OCI-LY1 (cell line): ENCODE data around the gene NEGR1.

Experiments
- H2AFZ ChIP-seq: fragments of 200-600 bp; sonication (generic), shearing (Covaris generic); 2 replicates; pipeline ENCODE4 v1.6.0; 2014; ENCODE audit warnings: antibody characterized with exemption, mild to moderate bottlenecking, low read length
- H3F3A ChIP-seq: fragments of 200-600 bp; sonication (generic), shearing (Covaris generic); 2 replicates; pipeline ENCODE4 v1.6.0; 2014; ENCODE audit warnings: mild to moderate bottlenecking, antibody characterized with exemption, low read length, moderate library complexity; ENCODE audit not compliant: insufficient read depth
- H3K27ac ChIP-seq: fragments of 200-600 bp; sonication (generic); 2 replicates; pipeline ENCODE4 v1.5.1; 2014; ENCODE audit warnings: low read length, mixed run types, mild to moderate bottlenecking, low read depth; ENCODE audit not compliant: poor library complexity, severe bottlenecking
- H3K27me3 ChIP-seq: fragments of 200-600 bp; sonication (generic); 2 replicates; pipeline ENCODE4 v1.6.0; 2014; ENCODE audit warnings: antibody characterized with exemption, mild to moderate bottlenecking, low read length, moderate library complexity; ENCODE audit not compliant: insufficient read depth
- H3K36me3 ChIP-seq: fragments of 200-600 bp; sonication (generic); 2 replicates; pipeline ENCODE4 v1.6.1; 2014; ENCODE audit warnings: mild to moderate bottlenecking, antibody characterized with exemption, low read length, moderate library complexity, mixed read lengths; ENCODE audit not compliant: insufficient read depth
- H3K4me1 ChIP-seq: fragments of 200-600 bp; sonication (generic); 2 replicates; pipeline ENCODE4 v1.5.1; 2014; ENCODE audit warnings: mild to moderate bottlenecking, low read length, moderate library complexity; ENCODE audit not compliant: insufficient read depth, severe bottlenecking
- H3K4me2 ChIP-seq: fragments of 200-600 bp; sonication (generic), shearing (Covaris generic); 2 replicates; pipeline ENCODE4 v1.6.1; 2014; ENCODE audit warnings: low read length
- H3K4me3 ChIP-seq: fragments of 200-600 bp; sonication (generic); 2 replicates; pipeline ENCODE4 v1.5.1; 2014; ENCODE audit warnings: low read length, low read depth, mild to moderate bottlenecking, mixed read lengths; ENCODE audit not compliant: poor library complexity, severe bottlenecking
- H3K79me2 ChIP-seq: fragments of 200-600 bp; shearing (Covaris generic); 2 replicates; pipeline ENCODE4 v1.6.1; 2016; ENCODE audit warnings: mixed run types, low read length, mixed read lengths; ENCODE audit not compliant: insufficient read depth
- H3K9ac ChIP-seq: fragments of 200-600 bp; sonication (generic), shearing (Covaris generic); 2 replicates; pipeline ENCODE4 v1.6.1; 2014; ENCODE audit warnings: mild to moderate bottlenecking, low read length, mixed read lengths
- H3K9me2 ChIP-seq: fragments of 200-600 bp; sonication (generic), shearing (Covaris generic); 2 replicates; pipeline ENCODE4 v1.6.1; 2014; ENCODE audit warnings: low read depth, mild to moderate bottlenecking, low read length, mixed read lengths
- H3K9me3 ChIP-seq: fragments of 200-600 bp; shearing (Covaris generic); 2 replicates; pipeline ENCODE4 v1.6.1; 2014; ENCODE audit warnings: low read length, mixed read lengths
- H4K20me1 ChIP-seq: fragments of 200-600 bp; sonication (generic), shearing (Covaris generic); 2 replicates; pipeline ENCODE4 v1.6.0; 2016; ENCODE audit warnings: mild to moderate bottlenecking, low read length; ENCODE audit not compliant: insufficient read depth
- CTCF ChIP-seq: fragments of 200-600 bp; sonication (generic), shearing (Covaris generic); IDR thresholded peaks from 2 replicates; pipeline ENCODE4 v1.5.1; 2017; ENCODE audit warnings: mild to moderate bottlenecking, antibody characterized with exemption, low read length, moderate library complexity, mixed read lengths
- EZH2 ChIP-seq: fragments of 200-600 bp; sonication (generic), shearing (Covaris generic); IDR thresholded peaks from 2 replicates; pipeline ENCODE4 v1.8.0; 2017; ENCODE audit warnings: borderline replicate concordance, mixed run types, mild to moderate bottlenecking, antibody characterized with exemption, low read length, moderate library complexity, mixed read lengths

NEGR1 gene

GRCh38 chr1:72009173-72010093 lies 272.9 kb downstream of the NEGR1 start:
- H4K20me1 ChIP-seq = no peaks in the 10 kb centered on the region
- no peak overlapping the region for H2AFZ ChIP-seq
- H3K9ac ChIP-seq = no peak overlapping the region
- H3K9me3 ChIP-seq = no peaks in the 10 kb centered on the region
- H3K4me1 ChIP-seq = no peaks in the 10 kb centered on the region
- TF ChIP-seq CTCF (no peak), EZH2 (no peak)
- no peak overlapping the region for H3K4me2 ChIP-seq
- no peaks in the 10 kb centered on the region for H3K36me3 ChIP-seq
- H3K4me3 ChIP-seq = no peak overlapping the region
- no peaks in the 10 kb centered on the region for H3K79me2 ChIP-seq
- H3K9me2 ChIP-seq = no peaks in the 10 kb centered on the region
- no peaks in the 10 kb centered on the region for H3F3A ChIP-seq
- H3K27ac ChIP-seq = no peak overlapping the region
- no peaks in the 10 kb centered on the region for H3K27me3 ChIP-seq

- H3K9ac ChIP-seq = no peak overlapping the region
- no peak overlapping the region for H3K4me2 ChIP-seq
- H3K9me3 ChIP-seq = no peaks in the 10 kb centered on the region
- no peaks in the 10 kb centered on the region for H3K9me2 ChIP-seq
- no peak overlapping the region for H3K4me3 ChIP-seq
- TF ChIP-seq CTCF (no peak), EZH2 (no peak)
- H3F3A ChIP-seq = no peaks in the 10 kb centered on the region
- H3K4me1 ChIP-seq = no peaks in the 10 kb centered on the region
- H3K36me3 ChIP-seq = no peaks in the 10 kb centered on the region
- no peak overlapping the region for H2AFZ ChIP-seq
- H4K20me1 ChIP-seq = no peaks in the 10 kb centered on the region
- no peak overlapping the region for H3K27ac ChIP-seq
- H3K27me3 ChIP-seq = no peaks in the 10 kb centered on the region
- H3K79me2 ChIP-seq = no peaks in the 10 kb centered on the region
These were observed 275.0 kb downstream of the NEGR1 start for GRCh38 chr1:72007312-72007711.

GRCh38 chr1:72006092-72006491 lies 276.2 kb downstream of the NEGR1 start:
- H3K9me3 ChIP-seq = no peaks in the 10 kb centered on the region
- no peak overlapping the region for H3K27ac ChIP-seq
- H3K9me2 ChIP-seq = no peaks in the 10 kb centered on the region
- H3K27me3 ChIP-seq = no peaks in the 10 kb centered on the region
- no peaks in the 10 kb centered on the region for H3K36me3 ChIP-seq
- H4K20me1 ChIP-seq = no peaks in the 10 kb centered on the region
- no peaks in the 10 kb centered on the region for H3K4me1 ChIP-seq
- no peaks in the 10 kb centered on the region for H3F3A ChIP-seq
- no peak overlapping the region for H2AFZ ChIP-seq
- H3K79me2 ChIP-seq = no peaks in the 10 kb centered on the region
- H3K9ac ChIP-seq = no peak overlapping the region
- H3K4me3 ChIP-seq = no peak overlapping the region
- no peak for TF ChIP-seq CTCF
- TF ChIP-seq EZH2 = no peak
- H3K4me2 ChIP-seq = no peak overlapping the region
